Kasumi-1 (cell line): ENCODE data around the gene UBR7.

Source experiments
- DNase-seq, 2 experiments: peaks; one replicate each; lab custom pipeline; 2025; lab: John Stamatoyannopoulos, UW

Gene UBR7

DNA sequence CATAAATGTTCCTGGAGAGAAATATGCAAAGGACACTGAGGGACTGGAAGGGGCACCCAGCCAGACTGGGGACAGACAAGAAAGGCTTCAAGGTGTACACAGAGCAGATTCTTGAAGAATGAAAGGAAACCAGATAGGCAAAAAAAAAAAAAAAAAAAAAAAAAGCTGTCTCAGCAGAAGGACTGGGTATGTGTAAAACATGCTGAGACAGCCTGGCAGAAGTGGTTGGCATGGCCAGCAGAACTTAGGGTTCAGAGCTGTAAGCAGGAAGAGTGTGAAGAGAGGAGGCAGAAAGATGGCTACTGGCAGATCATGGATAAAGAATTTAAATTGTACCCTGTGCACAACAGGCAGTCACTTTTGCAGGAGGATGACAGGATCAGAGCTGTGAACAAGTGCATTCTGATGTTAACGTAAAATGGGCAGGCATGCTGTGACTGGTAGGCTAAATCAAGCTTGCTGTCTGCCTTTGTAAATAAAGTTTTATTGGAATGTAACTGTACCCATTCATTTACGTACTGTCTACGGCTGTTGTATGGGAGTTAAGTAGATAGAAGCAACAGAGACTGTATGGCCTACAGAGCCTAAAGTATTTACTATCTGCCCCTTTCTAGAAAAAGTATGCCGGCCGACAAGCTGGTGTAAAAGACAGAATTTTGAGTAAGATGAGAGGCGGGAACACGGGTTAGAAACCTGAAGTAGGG, 42.2 kb downstream of the UBR7 start:
- no peak for DNase-seq

DNA sequence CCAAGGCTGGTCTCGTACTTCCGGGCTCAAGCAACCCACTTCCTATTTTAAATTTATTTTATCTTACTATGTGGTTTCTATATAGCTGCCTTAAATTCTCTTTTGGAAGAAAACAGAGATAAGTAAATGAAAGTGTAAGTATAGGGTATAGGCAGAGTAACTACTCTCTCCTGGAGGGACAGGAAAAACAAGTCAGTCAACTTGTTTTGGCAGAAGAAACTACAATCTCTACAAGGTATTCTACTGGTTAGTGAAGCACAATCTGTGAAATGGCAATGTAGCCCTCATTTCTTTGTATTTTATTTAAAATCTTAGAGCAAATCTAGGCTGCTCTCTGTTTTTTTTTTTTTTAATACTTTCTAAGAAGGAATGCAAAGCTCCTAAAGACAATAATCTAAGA, 55.4 kb downstream of the UBR7 start:
- no peak for DNase-seq

GRCh38 chr14:93263416-93263815, 56.4 kb downstream of the UBR7 start:
- DNase-seq: no peak

GRCh38 chr14:93266127-93266526, 59.1 kb downstream of the UBR7 start:
- no peak for DNase-seq

DNA sequence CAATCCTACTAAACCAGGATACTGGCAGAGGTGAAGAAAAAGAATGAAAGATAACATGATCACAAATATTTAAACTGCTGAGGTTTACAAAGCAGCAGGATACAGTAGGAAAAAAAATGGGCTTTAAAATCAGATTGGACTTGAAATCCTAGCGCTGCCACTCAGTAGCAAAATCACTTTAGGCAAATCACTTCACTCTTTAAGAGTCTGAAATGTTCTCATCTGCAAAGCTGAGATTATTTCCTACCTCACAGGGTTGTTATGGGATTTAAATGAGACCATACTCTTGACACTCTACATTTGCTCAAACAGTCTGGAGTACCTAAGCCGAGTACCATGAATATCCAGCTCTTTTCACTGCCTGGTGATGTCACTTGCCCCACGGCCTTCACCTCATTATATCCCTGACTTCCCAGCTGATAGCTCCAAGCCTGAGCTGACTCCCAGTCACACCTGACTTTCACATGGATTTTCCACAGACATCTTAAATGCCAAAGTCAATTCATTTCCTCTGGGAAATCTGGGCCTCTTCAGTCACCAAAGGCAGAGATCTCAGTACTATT, 60.2 kb downstream of the UBR7 start:
- DNase-seq: no peak

DNA sequence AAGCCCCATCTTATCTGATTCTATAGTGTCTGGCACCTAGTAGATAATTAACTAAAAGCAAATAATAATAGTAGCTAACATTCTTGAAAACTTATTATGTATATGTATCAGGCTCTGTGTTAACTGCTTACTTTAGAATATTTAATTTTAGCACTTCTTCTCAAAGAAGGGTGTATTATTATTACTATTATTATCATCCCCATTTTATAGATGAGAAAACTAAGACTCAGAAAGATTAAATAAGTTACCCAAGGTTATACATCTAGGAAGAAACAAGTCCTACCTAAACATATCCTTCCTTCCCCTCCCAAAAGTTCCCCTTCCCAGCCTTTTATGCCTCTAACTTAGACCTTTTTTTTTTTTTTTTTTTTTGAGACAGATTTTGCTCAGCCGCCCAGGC, 61.4 kb downstream of the UBR7 start:
- DNase-seq: no peak

GRCh38 chr14:93269341-93270068, 62.4 kb downstream of the UBR7 start:
- DNase-seq: no peak

DNA sequence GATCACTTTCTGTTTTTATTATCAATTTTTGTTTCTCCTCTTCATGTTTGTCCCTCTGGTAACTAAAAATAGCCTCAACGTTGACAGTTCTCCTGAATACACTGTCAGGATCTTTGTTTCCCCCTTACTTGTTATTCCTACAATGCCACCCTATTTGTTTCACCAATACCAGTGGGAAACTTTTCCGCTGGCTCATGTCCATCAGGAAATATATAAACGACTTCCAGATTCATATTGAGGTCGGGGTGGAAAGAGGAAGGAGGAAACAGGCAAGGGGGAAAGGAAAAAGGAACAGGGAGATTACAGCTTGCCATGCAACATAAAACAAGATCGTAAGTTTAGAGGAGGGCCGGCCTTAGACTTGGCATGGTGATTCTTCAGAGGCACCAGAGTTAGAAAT, 64.1 kb downstream of the UBR7 start:
- no peak for DNase-seq

- no peak for DNase-seq
Measured at GRCh38 chr14:93274055-93274806, 67.2 kb downstream of the UBR7 start.

DNA sequence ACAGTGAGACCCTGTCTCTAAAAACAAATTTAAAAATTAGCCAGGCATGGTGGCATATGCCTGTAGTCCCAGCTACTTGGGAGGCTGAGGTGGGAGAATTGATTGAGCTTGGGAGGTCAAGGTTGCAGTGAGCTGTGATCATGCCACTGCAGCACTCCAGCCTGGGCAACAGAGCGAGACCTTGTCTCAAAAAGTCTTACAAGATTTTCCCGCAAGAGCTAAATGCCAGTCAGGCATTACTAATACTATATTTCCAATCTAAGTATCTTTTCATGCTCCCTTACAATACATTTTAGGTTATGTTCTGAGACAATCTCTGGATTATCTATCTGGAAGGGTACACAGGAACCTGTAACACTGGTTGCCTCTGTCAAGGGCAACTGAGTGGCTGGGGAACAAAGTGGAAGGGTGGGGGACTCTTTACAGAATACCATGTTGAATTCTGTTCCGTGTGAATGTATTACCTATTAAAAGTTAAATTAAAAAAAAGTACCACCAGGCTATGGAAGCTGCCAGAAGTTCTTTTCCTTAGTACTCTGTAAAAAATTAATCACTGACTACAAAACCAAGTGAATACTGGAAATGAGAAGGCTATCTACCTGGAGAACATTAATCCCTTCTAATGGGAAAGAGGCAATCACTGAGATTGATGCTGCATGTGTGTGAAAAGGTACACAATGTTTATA, 69.1 kb downstream of the UBR7 start:
- no peak for DNase-seq
